Gastrocnemius medialis (tissue), 4 donors: ENCODE results near the gene SEC24C. TPM values are rescaled to one million over a fixed set of nuclear protein-coding genes. Genes with fewer than 3 reads are reported as not detected.

Experiments
- ATAC-seq, 2 donors: fragments of 150-250 bp; one replicate each; pipeline ENCODE4 v1.9.1; 2016
- DNase-seq, 2 donors: peaks; one replicate each; pipeline ENCODE4 v3.0.0-alpha.2; 2019
- H3K27ac ChIP-seq, 4 donors: fragments of 200-600 bp; sonication (generic); 1 replicate in 1 of 4; 2 replicates in 3 of 4; pipeline ENCODE4 v1.5.1; 2016 to 2018; ENCODE audit warnings: mild to moderate bottlenecking in 2 of 4, moderate library complexity in 1 of 4
- H3K27me3 ChIP-seq, 3 donors: fragments of 200-600 bp; sonication (generic) in 2 of 3; 1 replicate in 1 of 3; 2 replicates in 2 of 3; pipeline versions ENCODE4 v1.5.1 to v1.6.0; 2016 to 2019; ENCODE audit warnings: mild to moderate bottlenecking in 1 of 3, moderate library complexity in 1 of 3
- H3K36me3 ChIP-seq, 2 donors: fragments of 200-600 bp; sonication (generic) in 1 of 2; one replicate each; pipeline ENCODE4 v1.5.1; 2017 to 2018
- H3K4me1 ChIP-seq, 2 donors: fragments of 200-600 bp; sonication (generic) in 1 of 2; one replicate each; pipeline ENCODE4 v1.5.1; 2016 to 2017; ENCODE audit warnings: mild to moderate bottlenecking in 2 of 2
- H3K4me3 ChIP-seq, 4 donors: fragments of 200-600 bp; sonication (generic) in 3 of 4; 1 replicate in 1 of 4; 2 replicates in 3 of 4; pipeline ENCODE4 v1.5.1; 2016 to 2019; ENCODE audit warnings: mild to moderate bottlenecking in 2 of 4
- H3K9me3 ChIP-seq, 3 donors: fragments of 200-600 bp; sonication (generic) in 2 of 3; 1 replicate in 1 of 3; 2 replicates in 2 of 3; pipeline ENCODE4 v1.5.1; 2016 to 2019
- POLR2A ChIP-seq, 2 donors: fragments of 450-650 bp; IDR thresholded peaks; one replicate each; pipeline ENCODE4 v1.6.1; 2017; ENCODE audit warnings: antibody characterized with exemption in 2 of 2, mild to moderate bottlenecking in 2 of 2, moderate library complexity in 2 of 2
- in situ Hi-C, 4 donors: fragments of 200-750 bp; cut with MboI; loops; one replicate each; pipeline versions ENCODE4 v1.15.0 to v1.8.0; 2017; ENCODE audit warnings: low sequenced_read_pairs in 4 of 4
- intact Hi-C: fragments of 100-400 bp; cut with DNase I; formaldehyde crosslinking; loops from one replicate; pipeline ENCODE4 v1.15.1; 2023; ENCODE audit warnings: low total_unique reads
- total RNA-seq, 4 donors: library from RNA; depleted of rRNA; stranded (reverse); fragments of >200 nt; gene quantifications; one replicate each; pipeline versions ENCODE4 v1.1.0 to v1.2.3, GENCODE V29; 2016
- TF ChIP-seq, protein P1 (sequence below), 5 experiments: fragments of 450-650 bp in 3 of 5; fragments of 200-600 bp in 2 of 5; sonication (generic) in 2 of 5; IDR thresholded peaks in 4 of 5; conservative IDR thresholded peaks in 1 of 5; 1 replicate in 4 of 5; 2 replicates in 1 of 5; pipeline ENCODE4 v1.5.1; 2016 to 2019; ENCODE audit warnings: antibody characterized with exemption in 5 of 5, mild to moderate bottlenecking in 3 of 5, moderate library complexity in 3 of 5

Gene SEC24C
- total RNA-seq, 4 donors from 2014 or later, result 43.6 to 90.5 (median 69.6) TPM

DNA sequence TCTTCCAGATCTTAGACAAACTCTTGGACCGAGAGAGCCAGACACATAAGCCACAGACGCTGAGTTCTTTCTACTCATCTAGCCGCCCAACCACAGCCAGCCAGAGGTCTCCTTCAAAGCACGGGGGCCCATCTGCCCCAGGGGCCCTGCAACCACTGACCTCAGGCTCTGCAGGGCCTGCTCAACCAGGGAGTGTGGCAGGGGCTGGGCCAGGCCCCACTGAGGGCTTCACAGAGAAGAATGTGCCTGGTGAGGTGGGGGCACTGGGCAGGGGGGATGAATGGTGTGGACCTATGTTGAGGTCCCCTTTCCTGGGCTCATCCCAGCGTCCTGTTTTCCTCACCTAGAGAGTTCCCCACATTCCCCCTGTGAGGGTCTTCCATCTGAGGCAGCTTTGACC, 52.6 kb downstream of the SEC24C start:
- ATAC-seq, result no peak
- Histone ChIP-seq H3K36me3 (peaks cover 3 to 96% of the 10 kb centered on the region in 2 donors), H3K4me1 (no peaks in the 10 kb centered on the region), H3K9me3 (no peaks in the 10 kb centered on the region), H3K27me3 (no peaks in the 10 kb centered on the region), H3K4me3 (no peak overlapping the region), H3K27ac (no peak overlapping the region)
- intact Hi-C loops (no loop called here), in situ Hi-C loops (no loop called here)
- TF ChIP-seq POLR2A (IDR thresholded peaks at IDR 0.05), result no peak
- TF ChIP-seq, protein P1, sequence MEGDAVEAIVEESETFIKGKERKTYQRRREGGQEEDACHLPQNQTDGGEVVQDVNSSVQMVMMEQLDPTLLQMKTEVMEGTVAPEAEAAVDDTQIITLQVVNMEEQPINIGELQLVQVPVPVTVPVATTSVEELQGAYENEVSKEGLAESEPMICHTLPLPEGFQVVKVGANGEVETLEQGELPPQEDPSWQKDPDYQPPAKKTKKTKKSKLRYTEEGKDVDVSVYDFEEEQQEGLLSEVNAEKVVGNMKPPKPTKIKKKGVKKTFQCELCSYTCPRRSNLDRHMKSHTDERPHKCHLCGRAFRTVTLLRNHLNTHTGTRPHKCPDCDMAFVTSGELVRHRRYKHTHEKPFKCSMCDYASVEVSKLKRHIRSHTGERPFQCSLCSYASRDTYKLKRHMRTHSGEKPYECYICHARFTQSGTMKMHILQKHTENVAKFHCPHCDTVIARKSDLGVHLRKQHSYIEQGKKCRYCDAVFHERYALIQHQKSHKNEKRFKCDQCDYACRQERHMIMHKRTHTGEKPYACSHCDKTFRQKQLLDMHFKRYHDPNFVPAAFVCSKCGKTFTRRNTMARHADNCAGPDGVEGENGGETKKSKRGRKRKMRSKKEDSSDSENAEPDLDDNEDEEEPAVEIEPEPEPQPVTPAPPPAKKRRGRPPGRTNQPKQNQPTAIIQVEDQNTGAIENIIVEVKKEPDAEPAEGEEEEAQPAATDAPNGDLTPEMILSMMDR (IDR thresholded peaks at IDR 0.05 in 4 of 5, conservative IDR thresholded peaks at IDR 0.05 in 1 of 5), result no peak
- no peak for DNase-seq

DNA sequence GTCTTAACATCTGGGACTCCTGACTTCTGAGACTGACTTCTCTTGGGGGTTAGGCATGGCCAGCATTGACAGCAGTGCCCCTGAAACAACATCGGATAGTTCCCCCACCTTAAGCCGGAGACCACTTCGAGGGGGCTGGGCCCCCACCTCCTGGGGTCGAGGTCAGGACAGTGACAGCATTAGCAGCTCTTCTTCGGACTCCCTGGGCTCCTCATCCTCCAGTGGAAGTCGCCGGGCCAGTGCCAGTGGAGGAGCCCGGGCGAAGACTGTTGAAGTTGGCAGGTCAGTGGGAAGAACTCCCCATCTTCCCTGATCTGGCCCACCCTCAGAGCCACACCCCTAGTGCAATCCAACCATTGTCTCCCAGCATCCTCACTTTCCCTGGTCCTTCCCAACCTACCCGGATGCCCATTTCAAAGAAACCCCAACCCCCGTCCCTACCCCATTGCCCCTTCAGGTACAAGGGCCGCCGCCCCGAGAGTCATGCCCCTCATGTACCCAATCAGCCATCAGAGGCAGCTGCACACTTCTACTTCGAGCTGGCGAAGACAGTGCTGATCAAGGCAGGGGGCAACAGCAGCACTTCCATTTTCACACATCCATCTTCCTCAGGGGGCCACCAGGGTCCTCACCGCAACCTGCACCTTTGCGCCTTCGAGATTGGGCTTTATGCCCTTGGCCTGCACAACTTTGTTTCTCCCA, 53.3 kb downstream of the SEC24C start:
- Histone ChIP-seq H3K27me3 (no peaks in the 10 kb centered on the region), H3K36me3 (peaks cover 3 to 96% of the 10 kb centered on the region in 2 donors), H3K4me1 (no peaks in the 10 kb centered on the region), H3K4me3 (no peak overlapping the region), H3K9me3 (no peaks in the 10 kb centered on the region), H3K27ac (no peak overlapping the region)
- no peak for ATAC-seq
- in situ Hi-C loops (no loop called here), intact Hi-C loops (no loop called here)
- no peak for DNase-seq
- TF ChIP-seq, protein P1 (IDR thresholded peaks at IDR 0.05 in 4 of 5, conservative IDR thresholded peaks at IDR 0.05 in 1 of 5), result no peak

DNA sequence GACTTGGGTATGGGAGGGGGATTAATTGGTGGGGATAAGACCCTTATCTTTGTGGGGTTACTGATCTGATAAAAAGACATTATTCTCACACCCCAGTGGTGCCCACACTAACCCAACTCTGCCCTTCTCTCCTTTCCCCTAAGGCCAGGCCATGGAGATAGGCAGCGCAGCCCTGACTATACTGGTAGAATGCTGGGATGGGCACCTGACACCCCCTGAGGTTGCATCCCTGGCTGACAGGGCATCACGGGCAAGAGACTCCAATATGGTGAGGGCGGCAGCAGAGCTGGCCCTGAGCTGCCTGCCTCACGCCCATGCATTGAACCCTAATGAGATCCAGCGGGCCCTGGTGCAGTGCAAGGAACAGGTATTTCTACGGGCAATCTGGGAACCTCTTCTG, 53.9 kb downstream of the SEC24C start:
- Histone ChIP-seq H3K4me3 (no peak overlapping the region), H3K9me3 (no peaks in the 10 kb centered on the region), H3K27me3 (no peaks in the 10 kb centered on the region), H3K4me1 (no peaks in the 10 kb centered on the region), H3K27ac (no peak overlapping the region), H3K36me3 (peaks cover 3 to 96% of the 10 kb centered on the region in 2 donors)
- TF ChIP-seq POLR2A (IDR thresholded peaks at IDR 0.05), result no peak
- TF ChIP-seq, protein P1 (IDR thresholded peaks at IDR 0.05 in 4 of 5, conservative IDR thresholded peaks at IDR 0.05 in 1 of 5), result no peak
- DNase-seq, result no peak
- in situ Hi-C loops (no loop called here), intact Hi-C loops (no loop called here)
- no peak for ATAC-seq

DNA sequence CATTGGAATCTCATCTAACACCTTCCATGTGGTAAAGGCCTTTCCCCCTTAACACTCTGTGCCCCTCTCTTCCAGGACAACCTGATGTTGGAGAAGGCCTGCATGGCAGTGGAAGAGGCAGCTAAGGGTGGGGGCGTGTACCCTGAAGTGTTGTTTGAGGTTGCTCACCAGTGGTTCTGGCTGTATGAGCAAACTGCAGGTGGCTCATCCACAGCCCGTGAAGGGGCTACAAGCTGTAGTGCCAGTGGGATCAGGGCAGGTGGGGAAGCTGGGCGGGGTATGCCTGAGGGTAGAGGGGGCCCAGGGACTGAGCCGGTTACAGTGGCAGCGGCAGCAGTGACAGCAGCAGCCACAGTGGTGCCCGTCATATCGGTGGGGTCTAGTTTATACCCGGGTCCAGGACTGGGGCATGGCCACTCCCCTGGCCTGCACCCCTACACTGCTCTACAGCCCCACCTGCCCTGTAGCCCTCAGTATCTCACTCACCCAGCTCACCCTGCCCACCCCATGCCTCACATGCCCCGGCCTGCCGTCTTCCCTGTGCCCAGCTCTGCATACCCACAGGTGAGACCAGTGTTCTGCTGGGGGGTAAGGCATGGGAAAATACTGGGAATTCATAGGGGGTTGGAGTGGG, 54.9 kb downstream of the SEC24C start:
- H3K27ac ChIP-seq, result no peak overlapping the region
- TF ChIP-seq POLR2A (IDR thresholded peaks at IDR 0.05), result no peak
- TF ChIP-seq, protein P1 (IDR thresholded peaks at IDR 0.05 in 4 of 5, conservative IDR thresholded peaks at IDR 0.05 in 1 of 5), result no peak
- H3K36me3 ChIP-seq, result peaks cover 0 to 96% of the 10 kb centered on the region in 2 donors
- H3K27me3 ChIP-seq, result no peaks in the 10 kb centered on the region
- no peaks in the 10 kb centered on the region for H3K9me3 ChIP-seq
- in situ Hi-C loops, result no loop called here
- ATAC-seq (no peak), DNase-seq (no peak)
- no peaks in the 10 kb centered on the region for H3K4me1 ChIP-seq
- intact Hi-C loops, result no loop called here
- no peak overlapping the region for H3K4me3 ChIP-seq
